Measurements from ENCODE around the gene GABRB1. TPM values are rescaled to one million over a fixed set of nuclear protein-coding genes. Genes with fewer than 3 reads are reported as not detected.

The GABRB1 gene
- polyA plus RNA-seq, 4 donors, result 0.35 to 0.92 (median 0.57) TPM

DNA sequence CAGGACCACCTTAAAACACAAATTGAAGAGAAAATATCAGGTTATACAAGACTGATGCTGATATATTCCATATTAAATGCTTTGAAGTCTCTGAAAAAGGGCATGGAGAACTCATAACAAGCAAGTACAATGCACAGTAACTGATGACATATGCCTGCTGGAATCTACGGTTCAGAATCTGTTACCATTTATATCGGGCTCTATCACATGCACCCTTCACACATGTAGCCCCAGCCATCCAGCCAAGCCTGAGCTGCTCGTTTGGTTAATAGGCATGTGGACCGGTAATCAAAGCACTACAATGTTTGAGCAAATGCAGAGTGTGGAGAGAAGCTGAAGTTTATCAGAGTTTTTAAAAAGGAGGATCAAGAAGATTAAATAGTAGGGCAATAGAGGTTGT lies 420.3 kb downstream of the GABRB1 start:
- no peak for DNase-seq (ENCODE audit: low read depth in 4 of 4, low spot score in 2 of 4)

DNA sequence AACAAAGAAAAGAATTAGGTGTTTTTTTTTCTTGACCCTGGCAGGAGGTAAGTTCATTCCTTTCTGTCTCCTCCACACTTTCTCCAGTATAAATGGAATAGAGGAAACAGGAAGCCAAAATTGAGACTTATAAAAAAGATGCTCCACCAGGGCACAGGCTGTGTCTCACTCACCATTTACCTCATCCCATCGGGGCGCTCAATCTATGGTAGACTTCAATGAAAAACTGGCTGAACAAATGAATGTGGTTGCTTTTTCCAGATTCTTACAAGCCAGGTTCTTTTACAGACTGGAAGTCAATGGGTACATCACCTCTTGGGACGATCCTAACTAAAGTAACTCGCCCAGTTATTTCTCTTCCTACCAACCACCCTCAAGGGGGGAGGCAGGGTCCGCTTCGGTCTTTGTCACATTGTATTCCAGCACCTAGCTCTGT lies 431.4 kb downstream of the GABRB1 start:
- DNase-seq (ENCODE audit: low read depth in 4 of 4, low spot score in 2 of 4), result no peak

DNA sequence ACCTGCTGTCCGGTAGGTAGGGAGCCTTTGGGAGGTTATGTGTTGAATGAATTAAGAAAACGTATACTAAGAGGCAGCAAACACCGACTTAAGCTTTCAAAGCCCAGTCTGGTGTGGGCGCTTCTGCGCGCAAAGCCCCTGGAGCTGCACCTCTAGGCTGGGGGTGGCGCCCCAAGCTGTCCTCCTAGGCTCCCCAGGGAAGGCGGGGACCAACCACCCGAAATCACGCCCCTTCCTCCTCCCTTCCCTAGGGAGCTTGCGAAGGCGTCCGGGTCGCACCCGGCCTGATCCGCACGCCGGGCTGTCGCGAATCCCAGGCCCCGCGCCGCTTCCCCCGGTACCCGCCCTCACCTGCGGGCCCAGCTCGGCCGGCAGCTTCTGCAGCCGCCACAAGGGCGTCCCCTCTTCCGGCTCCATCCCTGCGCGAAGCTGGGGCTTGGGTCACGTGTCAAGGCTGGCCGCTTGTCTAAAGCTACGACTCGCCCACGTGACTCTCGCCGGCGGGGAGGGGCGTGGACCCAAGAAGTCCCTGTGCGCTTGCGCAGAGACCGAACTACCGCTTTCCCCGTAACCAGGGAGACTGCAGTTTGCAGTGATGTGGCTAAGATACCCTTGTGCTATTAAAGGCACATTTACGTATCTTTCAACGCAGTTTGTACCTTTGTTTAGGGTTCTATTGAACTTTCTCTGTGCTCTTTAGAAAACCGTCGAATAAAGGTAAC lies 432.0 kb downstream of the GABRB1 start, which contains the start of gene COMMD8:
Gene COMMD8, minus strand, starts transcription at position 468 of the 722 bp plus-strand sequence. Its CDS starts 51 bp downstream, at position 417.
- DNase-seq (ENCODE audit: low read depth in 4 of 4, low spot score in 2 of 4), result peak; percentile 79 to 91 (median 88)

DNA sequence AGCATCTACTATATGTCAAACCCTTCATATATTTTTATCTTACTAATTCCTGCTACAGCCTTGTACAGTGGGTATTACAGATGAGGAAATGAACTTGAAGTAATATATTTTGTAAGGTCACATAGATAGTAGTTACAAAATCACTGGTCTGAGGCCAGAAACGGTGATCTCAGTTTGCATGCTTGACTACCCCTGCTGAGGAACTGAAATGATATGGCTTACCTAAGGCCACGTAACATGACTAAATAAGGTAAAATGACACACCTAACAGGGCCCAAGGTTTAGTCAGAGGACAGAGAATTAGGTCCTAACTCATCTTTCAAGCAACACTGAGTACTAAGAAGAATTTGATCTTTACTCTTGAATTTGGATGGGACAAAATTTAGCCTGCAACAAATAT lies 433.6 kb downstream of the GABRB1 start:
- no peak for DNase-seq (ENCODE audit: low read depth in 4 of 4, low spot score in 2 of 4)

DNA sequence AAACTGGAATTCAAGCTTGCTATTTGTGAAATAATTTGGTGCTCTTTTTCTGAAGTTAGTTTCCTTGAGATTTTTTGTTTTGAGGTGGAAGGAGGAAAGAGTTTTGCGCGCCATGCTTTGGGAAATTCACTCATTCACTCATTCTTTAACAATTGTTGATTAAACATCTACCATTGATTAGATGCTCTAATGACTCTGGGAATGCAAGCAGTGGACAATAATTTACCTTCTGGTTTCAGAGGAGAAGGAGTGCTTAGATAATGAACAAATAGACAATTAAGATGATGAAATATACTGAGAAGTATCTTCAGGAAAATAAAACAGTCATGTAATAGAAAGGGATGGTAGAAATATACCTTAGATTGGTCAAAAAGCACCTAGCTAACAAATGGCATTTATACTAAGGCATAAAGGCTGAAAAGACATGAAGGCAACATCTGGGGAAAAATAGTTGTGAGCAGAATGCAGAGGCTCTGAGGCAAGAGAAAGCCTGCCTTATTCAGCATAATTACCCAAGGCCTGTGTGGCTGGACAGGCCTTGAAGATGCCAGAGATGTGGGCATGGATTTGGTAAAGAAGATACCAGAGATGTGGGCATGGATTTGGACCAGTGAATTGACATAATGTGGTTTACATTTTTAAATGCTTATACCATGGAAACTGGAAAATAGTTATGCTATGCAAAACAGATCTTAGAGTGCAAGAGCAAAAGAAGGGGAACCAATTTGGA lies 434.9 kb downstream of the GABRB1 start:
- DNase-seq (ENCODE audit: low read depth in 4 of 4, low spot score in 2 of 4), result no peak

DNA sequence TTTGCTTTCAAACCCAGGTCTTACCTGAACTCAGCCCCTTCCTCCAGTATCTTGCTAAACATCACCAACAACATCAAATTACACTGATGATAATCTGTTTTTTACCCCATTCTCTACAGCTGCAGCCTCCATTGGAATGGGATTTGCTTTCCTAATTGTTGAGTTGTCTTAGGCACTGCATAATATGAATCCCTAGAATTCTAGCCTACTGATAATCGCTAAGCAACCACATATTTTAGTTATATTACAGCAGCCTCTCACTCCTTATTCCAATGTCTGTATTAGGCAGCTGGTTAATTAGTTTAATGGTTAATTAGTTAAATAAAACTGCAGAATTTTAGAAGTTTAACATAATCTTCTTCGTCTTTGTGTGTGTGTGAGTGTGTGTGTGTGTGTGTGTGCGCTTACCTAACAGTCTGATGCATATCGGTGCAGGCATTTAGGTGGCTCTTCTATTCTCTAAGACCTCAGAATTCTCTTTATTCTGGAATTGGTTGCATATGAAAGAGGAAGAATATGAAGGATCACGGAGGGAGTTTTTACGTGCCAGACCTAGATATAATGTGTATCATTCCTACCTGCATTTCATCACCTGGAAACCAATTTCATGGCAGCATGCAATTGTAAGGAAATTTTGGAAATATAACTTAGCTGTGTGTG lies 437.5 kb downstream of the GABRB1 start:
- no peak for DNase-seq (ENCODE audit: low read depth in 4 of 4, low spot score in 2 of 4)

DNA sequence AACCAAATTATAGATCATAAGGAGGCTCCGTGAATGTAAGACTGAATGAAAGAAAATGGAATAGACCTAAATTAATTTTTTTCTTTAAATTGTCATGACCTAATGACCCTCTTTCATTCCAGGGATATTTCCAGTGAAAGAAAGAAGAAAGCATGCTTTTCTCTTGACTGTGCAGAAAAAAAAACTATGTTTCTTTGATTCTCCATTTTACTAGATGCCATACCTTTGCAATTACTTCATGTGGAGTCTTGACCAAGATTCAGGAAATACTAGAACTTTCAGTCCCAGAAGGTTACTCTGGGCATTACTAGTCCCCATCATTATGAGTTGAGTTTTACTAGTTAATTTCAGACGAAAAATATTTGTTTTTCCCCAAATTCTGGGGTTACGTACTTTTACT lies 438.6 kb downstream of the GABRB1 start:
- no peak for DNase-seq (ENCODE audit: low read depth in 4 of 4, low spot score in 2 of 4)

DNA sequence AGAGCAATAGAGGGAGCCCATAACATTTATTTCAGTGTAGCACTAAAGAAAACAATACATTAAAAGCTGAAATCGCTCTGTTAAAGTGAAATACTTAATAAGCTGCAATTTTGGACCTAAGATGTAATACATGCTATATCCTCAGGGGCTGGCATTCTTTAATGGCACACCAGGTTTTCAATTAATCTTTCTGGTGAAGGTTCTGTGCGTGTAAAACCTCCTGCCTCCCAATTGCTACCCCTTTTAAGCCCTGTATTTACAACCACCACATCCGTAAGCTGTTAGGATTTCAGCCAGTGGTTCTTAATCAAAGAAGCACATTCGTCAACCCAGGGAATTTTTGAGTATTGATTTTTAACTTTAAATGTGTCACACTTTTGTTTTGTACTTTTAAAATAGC lies 439.7 kb downstream of the GABRB1 start:
- no peak for DNase-seq (ENCODE audit: low read depth in 4 of 4, low spot score in 2 of 4)

DNA sequence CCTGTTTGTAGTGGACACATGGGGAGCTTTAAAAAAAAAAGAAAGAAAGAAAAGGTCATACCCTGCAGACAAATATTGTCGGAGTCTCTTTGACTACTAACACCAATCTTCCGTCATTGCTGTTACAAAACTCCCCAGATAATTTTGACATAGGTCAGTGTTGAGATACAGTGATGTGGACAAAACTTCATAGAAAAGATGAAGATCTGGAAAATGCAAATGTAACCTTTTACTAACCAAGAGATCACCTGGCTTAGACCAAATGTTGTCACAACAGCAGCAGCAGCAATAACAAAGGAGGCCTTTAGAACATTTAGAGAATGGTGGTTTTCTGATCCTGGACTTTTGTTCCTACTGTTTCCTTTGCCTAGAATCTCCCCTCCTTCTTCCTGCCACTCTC lies 440.2 kb downstream of the GABRB1 start:
- no peak for DNase-seq (ENCODE audit: low read depth in 4 of 4, low spot score in 2 of 4)

DNA sequence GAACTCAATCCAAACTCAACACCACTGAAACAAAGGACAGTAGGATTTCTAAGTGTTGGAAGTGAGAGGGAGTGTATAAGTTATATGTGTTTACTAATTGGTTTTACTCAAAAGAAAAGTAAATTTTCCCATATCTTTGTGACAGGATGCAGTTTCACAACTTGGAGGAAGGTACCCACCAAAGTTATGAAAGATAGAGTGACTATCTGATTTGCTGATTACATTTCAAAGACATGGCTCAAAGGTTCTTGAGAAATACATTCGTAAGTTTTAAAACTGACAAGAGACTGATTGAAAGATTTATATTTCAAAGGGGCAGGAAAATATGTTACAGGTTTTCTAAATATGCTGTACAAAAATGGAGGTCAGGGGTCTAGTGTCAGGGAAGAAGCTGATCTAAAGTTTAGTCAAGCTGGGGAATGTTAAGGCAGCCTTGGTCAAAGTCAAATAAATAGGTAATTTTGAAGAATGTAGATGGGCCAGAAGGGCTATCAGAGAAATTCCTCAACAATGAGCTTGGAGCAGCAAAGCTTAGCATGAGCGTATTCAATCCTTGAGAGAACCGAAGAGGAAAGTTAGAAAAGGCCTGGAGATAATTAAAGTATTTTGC lies 441.9 kb downstream of the GABRB1 start:
- DNase-seq (ENCODE audit: low read depth in 4 of 4, low spot score in 2 of 4), result no peak

DNA sequence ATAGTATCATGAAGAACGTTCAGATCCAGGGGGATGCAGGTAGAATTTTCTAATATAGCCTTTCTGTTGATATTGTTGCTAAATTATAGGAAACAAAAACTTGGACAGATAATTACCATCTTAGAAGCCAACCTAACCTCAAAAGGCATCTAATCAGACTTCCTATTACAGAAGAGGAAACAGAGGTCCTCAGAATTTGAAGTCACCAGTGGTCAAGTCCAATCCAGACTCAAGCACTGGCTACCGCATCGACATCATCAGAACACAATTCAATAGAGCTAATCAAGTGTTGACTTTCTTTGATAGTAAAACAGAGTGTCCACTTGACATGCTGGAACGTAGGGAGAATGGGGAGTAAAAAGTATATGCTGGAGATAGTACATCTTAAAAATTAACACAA lies 443.4 kb downstream of the GABRB1 start:
- DNase-seq (ENCODE audit: low read depth in 4 of 4, low spot score in 2 of 4), result no peak

DNA sequence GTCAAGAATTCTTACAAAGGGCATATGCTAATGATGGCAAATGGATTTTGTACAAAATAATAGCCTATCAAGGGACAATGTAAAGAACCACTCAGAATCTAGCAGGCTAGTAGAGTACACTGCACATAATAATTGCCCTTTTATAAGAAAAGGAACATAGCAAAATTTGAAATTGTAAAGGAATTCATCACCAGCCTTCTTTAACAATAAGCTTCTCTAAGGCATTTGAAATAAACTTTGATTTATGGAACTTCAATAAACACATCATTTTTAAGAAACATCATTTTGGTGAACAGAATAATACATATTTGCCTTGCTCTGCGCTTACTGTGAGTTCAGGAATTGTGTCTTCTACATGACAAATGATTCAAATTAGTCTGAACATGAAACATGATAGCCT lies 444.0 kb downstream of the GABRB1 start:
- DNase-seq (ENCODE audit: low read depth in 4 of 4, low spot score in 2 of 4), result no peak

Other genes starting within 250 kb of the GABRB1 start
- not detected for gene COX7B2, start 122.3 kb upstream of the GABRB1 start, polyA plus RNA-seq (ENCODE audit: insufficient read length in 4 of 4)
- gene GABRA4, start 38.0 kb upstream of the GABRB1 start, polyA plus RNA-seq (ENCODE audit: insufficient read length in 4 of 4), result under 1 TPM; 0.06 to 0.13 (median 0.10) TPM

All from left renal cortex interstitium (tissue), 4 donors.